GM20000 (cell line): ENCODE results near the gene NADSYN1.
A peak's percentile ranks its signal among the peaks of the same experiment; 100 is the strongest.

Experiments used
- DNase-seq: peaks from one replicate; pipeline ENCODE4 v3.0.0; 2012; ENCODE audit warnings: low spot score
- TF ChIP-seq, protein P1 (sequence below): IDR thresholded peaks from 2 replicates; pipeline ENCODE4 v1.5.1; 2012; ENCODE audit warnings: mild to moderate bottlenecking, control low read depth; ENCODE audit errors: extremely low read depth, missing control alignments

Gene NADSYN1

GRCh38 chr11:71484248-71485062 lies 31.5 kb downstream of the NADSYN1 start:
- no peak for DNase-seq
- TF ChIP-seq, protein P1, sequence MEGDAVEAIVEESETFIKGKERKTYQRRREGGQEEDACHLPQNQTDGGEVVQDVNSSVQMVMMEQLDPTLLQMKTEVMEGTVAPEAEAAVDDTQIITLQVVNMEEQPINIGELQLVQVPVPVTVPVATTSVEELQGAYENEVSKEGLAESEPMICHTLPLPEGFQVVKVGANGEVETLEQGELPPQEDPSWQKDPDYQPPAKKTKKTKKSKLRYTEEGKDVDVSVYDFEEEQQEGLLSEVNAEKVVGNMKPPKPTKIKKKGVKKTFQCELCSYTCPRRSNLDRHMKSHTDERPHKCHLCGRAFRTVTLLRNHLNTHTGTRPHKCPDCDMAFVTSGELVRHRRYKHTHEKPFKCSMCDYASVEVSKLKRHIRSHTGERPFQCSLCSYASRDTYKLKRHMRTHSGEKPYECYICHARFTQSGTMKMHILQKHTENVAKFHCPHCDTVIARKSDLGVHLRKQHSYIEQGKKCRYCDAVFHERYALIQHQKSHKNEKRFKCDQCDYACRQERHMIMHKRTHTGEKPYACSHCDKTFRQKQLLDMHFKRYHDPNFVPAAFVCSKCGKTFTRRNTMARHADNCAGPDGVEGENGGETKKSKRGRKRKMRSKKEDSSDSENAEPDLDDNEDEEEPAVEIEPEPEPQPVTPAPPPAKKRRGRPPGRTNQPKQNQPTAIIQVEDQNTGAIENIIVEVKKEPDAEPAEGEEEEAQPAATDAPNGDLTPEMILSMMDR = no peak

DNA sequence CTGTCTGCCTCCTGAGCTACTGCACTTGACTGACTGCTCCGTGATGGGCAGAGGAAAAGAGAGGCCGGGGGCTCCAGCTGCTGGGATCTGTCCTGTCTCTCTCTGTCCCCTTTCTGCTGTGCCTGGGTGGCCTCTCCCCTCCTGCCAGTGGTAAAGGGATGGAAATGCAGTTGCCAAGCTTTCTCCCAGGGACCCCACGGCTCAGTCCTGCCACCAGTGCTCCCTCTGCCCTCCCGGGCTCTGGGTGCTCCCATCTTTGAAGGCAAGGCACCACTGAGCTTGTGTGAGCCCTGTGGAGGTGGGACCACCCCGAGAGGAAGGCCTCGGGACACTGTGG lies 32.0 kb downstream of the NADSYN1 start:
- DNase-seq = no peak
- TF ChIP-seq, protein P1 = no peak

- TF ChIP-seq, protein P1 = no peak
- DNase-seq = no peak
These were observed 32.5 kb downstream of the NADSYN1 start for GRCh38 chr11:71485466-71485865.

- no peak for DNase-seq
- TF ChIP-seq, protein P1 = no peak
These were observed 33.3 kb downstream of the NADSYN1 start for GRCh38 chr11:71486320-71486719.

DNA sequence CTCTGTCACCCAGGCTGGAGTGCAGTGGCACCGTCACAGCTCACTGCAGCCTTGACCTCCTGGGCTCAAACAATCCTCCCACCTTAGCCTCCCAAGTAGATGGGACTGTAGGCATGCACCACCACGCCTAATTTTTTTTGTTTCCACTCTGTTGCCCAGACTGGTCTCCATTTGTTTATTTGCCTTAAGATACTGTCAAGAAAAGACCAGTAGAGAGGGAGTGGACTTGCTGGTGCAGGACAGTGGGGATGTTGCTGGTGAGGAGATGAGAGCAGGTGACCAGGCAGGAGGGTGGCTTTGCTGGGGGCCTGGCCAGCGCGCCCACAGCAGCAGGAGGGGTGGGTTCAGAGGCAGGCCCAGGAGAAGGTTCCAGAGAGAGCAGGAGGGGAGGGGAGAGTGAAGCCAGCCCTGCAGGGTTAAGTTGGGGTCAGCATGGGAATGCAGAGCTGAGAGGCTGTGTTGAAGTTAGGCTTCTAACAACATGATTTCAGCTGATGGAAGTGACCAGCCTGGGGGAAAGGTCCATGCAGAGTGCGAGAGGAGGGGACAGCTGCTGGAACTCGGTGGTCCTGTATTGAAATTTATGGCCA lies 35.8 kb downstream of the NADSYN1 start:
- TF ChIP-seq, protein P1 = no peak
- DNase-seq = no peak

DNA sequence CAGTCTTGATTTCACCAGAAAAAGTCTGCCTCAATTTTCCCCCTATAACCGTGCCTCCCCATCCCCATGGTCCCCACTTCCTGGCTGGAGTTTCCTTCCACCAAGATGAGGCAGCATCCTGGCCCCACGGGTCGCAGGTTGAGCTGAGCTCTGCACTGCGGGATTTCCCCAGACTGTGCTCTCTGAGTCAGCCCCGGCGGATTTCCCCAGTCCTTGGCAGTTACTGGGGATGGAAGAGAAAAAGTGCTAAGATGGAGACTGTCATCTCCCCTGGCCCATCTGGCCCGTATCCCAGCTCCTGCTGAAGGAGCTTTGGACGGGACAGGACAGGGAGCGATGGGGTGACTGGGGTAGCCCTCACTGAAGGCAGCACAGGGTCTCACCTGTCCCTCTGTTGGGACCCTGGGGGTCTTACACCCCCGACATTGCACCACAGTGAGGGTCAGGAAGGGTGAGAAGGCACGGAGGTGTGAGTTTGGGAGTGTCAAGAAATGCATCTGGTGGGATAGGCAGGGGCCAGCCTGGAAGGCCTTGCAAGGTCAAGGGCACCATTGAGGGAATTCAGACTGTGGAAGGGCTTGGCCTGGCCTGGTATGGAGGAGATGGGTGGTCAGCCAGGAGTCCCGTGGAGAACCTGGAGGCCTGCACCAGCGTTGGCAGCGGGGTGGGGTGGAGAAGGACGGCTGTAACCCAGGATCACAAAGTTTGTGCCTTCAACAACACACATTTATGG lies 36.5 kb downstream of the NADSYN1 start:
- TF ChIP-seq, protein P1 = no peak
- peak; percentile 83 for DNase-seq
